H1 (cell line): ENCODE data around the gene TFAP2E. TPM values are rescaled to one million over a fixed set of nuclear protein-coding genes. Genes with fewer than 3 reads are reported as not detected.

Experiments
- CTCF ChIA-PET: fragments of 300-600 bp; sonication (Branson Sonifier 250); formaldehyde crosslinking; loops from one replicate; lab custom pipeline; 2021; ENCODE audit not compliant: partially characterized antibody; lab: Charles Lee
- POLR2A ChIA-PET: fragments of 300-600 bp; sonication (Branson Sonifier 250); formaldehyde crosslinking; loops from one replicate; lab custom pipeline; 2021; ENCODE audit warnings: inconsistent platforms; ENCODE audit not compliant: partially characterized antibody; lab: Charles Lee
- DNase-seq, 2 experiments: peaks; one replicate each; pipeline versions ENCODE4 v3.0.0 to v3.0.0-alpha.2; 2010 to 2022; ENCODE audit warnings: low spot score in 2 of 2, low read depth in 1 of 2, mixed read lengths in 1 of 2
- FAIRE-seq: peaks from 2 replicates; lab custom pipeline; 2011; peaks lifted over from hg19 to GRCh38; lab: Jason Lieb, UNC
- H2AFZ ChIP-seq: 2 replicates; pipeline ENCODE4 v1.8.1; 2012; ENCODE audit warnings: low read length, inconsistent platforms
- H2AK5ac ChIP-seq: 2 replicates; pipeline ENCODE4 v1.6.1; 2013; ENCODE audit warnings: low read depth, low read length
- H2BK120ac ChIP-seq: replicated peaks from 2 replicates; pipeline ENCODE3; 2013; ENCODE audit warnings: low read depth, low read length, inconsistent platforms
- H2BK12ac ChIP-seq: 2 replicates; pipeline ENCODE4 v1.6.1; 2013; ENCODE audit warnings: low read depth, low read length
- H2BK15ac ChIP-seq: 2 replicates; pipeline ENCODE4 v1.6.1; 2013; ENCODE audit warnings: low read length
- H2BK20ac ChIP-seq: 2 replicates; pipeline ENCODE4 v1.6.1; 2013; ENCODE audit warnings: low read length
- H2BK5ac ChIP-seq: 2 replicates; pipeline ENCODE4 v1.6.1; 2013; ENCODE audit warnings: low read depth, low read length
- H3K14ac ChIP-seq: 2 replicates; pipeline ENCODE4 v1.6.1; 2013; ENCODE audit warnings: inconsistent platforms; ENCODE audit not compliant: insufficient read length
- H3K18ac ChIP-seq: 2 replicates; pipeline ENCODE4 v1.6.1; 2013; ENCODE audit warnings: low read length; ENCODE audit errors: extremely low read depth
- H3K23ac ChIP-seq: 2 replicates; pipeline ENCODE4 v1.6.1; 2013; ENCODE audit warnings: inconsistent platforms; ENCODE audit not compliant: insufficient read length
- H3K23me2 ChIP-seq: 2 replicates; pipeline ENCODE4 v1.6.1; 2013; ENCODE audit warnings: low read depth, low read length
- H3K27ac ChIP-seq: 2 replicates; pipeline ENCODE4 v1.6.1; 2011; ENCODE audit warnings: low read depth, low read length, inconsistent platforms
- H3K27me3 ChIP-seq, 4 experiments: replicated peaks in 1 of 4; 1 replicate in 1 of 4; 2 replicates in 3 of 4; pipeline versions ENCODE4 v1.6.1 to v1.8.1; 2011 to 2013; ENCODE audit warnings: low read length in 3 of 4, mild to moderate bottlenecking in 3 of 4, inconsistent platforms in 2 of 4, mixed read lengths in 2 of 4, moderate library complexity in 1 of 4; ENCODE audit not compliant: control insufficient read depth in 3 of 4, insufficient read depth in 3 of 4; ENCODE audit errors: extremely low read depth in 1 of 4
- H3K36me3 ChIP-seq, 4 experiments: 2 replicates each; pipeline versions ENCODE4 v1.6.1 to v1.8.1; 2011 to 2013; ENCODE audit warnings: mild to moderate bottlenecking in 4 of 4, low read length in 3 of 4, moderate library complexity in 2 of 4, control low read depth in 1 of 4, inconsistent platforms in 1 of 4; ENCODE audit not compliant: insufficient read depth in 4 of 4, control insufficient read depth in 2 of 4
- H3K4ac ChIP-seq: replicated peaks from 2 replicates; pipeline ENCODE3; 2013; ENCODE audit warnings: low read length, low read depth, mixed read lengths, inconsistent platforms; ENCODE audit not compliant: insufficient read length
- H3K4me1 ChIP-seq, 4 experiments: replicated peaks in 1 of 4; 1 replicate in 1 of 4; 2 replicates in 3 of 4; pipeline versions ENCODE4 v1.6.1 to v1.8.1; 2011 to 2013; ENCODE audit warnings: low read length in 3 of 4, inconsistent platforms in 2 of 4, mixed read lengths in 1 of 4; ENCODE audit not compliant: insufficient read depth in 4 of 4, control insufficient read depth in 3 of 4
- H3K4me2 ChIP-seq, 2 experiments: 2 replicates each; pipeline versions ENCODE4 v1.6.1 to v1.8.1; 2011 to 2013; ENCODE audit warnings: low read depth in 2 of 2, low read length in 2 of 2, control low read depth in 1 of 2, inconsistent platforms in 1 of 2, mild to moderate bottlenecking in 1 of 2; ENCODE audit not compliant: insufficient read depth in 1 of 2
- H3K4me3 ChIP-seq, 4 experiments: fragments of 200-600, 300-600 bp in 1 of 4; sonication (generic), shearing (Covaris generic), sonication (Bioruptor Twin) in 1 of 4; 2 replicates each; pipeline versions ENCODE4 v1.5.1 to v1.8.1; 2011 to 2016; ENCODE audit warnings: low read length in 4 of 4, low read depth in 3 of 4, control low read depth in 2 of 4, inconsistent platforms in 2 of 4, mild to moderate bottlenecking in 2 of 4, mixed read lengths in 1 of 4, moderate library complexity in 1 of 4; ENCODE audit not compliant: insufficient read depth in 2 of 4; ENCODE audit errors: extremely low read depth in 1 of 4
- H3K56ac ChIP-seq: replicated peaks from 2 replicates; pipeline ENCODE3; 2013; ENCODE audit warnings: low read depth, mild to moderate bottlenecking, mixed read lengths, low read length, inconsistent platforms; ENCODE audit not compliant: insufficient read length
- H3K79me1 ChIP-seq: 2 replicates; pipeline ENCODE4 v1.6.1; 2013; ENCODE audit warnings: low read depth, low read length, control low read depth
- H3K79me2 ChIP-seq, 2 experiments: 2 replicates each; pipeline versions ENCODE4 v1.6.1 to v1.8.1; 2012 to 2013; ENCODE audit warnings: low read length in 2 of 2, mild to moderate bottlenecking in 2 of 2, inconsistent platforms in 1 of 2; ENCODE audit not compliant: insufficient read depth in 2 of 2, control insufficient read depth in 1 of 2
- H3K9ac ChIP-seq, 4 experiments: replicated peaks in 1 of 4; 1 replicate in 1 of 4; 2 replicates in 3 of 4; pipeline versions ENCODE4 v1.6.1 to v1.8.1; 2011 to 2013; ENCODE audit warnings: low read depth in 3 of 4, low read length in 3 of 4, control low read depth in 2 of 4, mild to moderate bottlenecking in 2 of 4, moderate library complexity in 2 of 4, inconsistent platforms in 1 of 4; ENCODE audit errors: extremely low read depth in 1 of 4
- H3K9me3 ChIP-seq, 2 experiments: 2 replicates each; pipeline versions ENCODE4 v1.6.1 to v1.8.1; 2012 to 2013; ENCODE audit warnings: mild to moderate bottlenecking in 2 of 2, moderate library complexity in 2 of 2, control low read depth in 1 of 2, inconsistent platforms in 1 of 2, low read depth in 1 of 2, low read length in 1 of 2, mixed read lengths in 1 of 2; ENCODE audit not compliant: insufficient read depth in 2 of 2
- H4K20me1 ChIP-seq, 2 experiments: replicated peaks in 1 of 2; 2 replicates each; pipeline versions ENCODE3 to v1.8.1; 2011 to 2013; ENCODE audit warnings: inconsistent platforms in 2 of 2, low read length in 2 of 2, mild to moderate bottlenecking in 1 of 2; ENCODE audit not compliant: insufficient read depth in 2 of 2, control insufficient read depth in 1 of 2
- H4K5ac ChIP-seq: 2 replicates; pipeline ENCODE4 v1.6.1; 2013; ENCODE audit warnings: low read length, low read depth, mixed read lengths, inconsistent platforms; ENCODE audit not compliant: insufficient read length
- H4K8ac ChIP-seq: 2 replicates; pipeline ENCODE4 v1.8.0; 2013; ENCODE audit warnings: mild to moderate bottlenecking, moderate library complexity, low read length, inconsistent platforms; ENCODE audit not compliant: insufficient read depth; ENCODE audit errors: extremely low read depth
- H4K91ac ChIP-seq: replicated peaks from 2 replicates; pipeline ENCODE3; 2013; ENCODE audit warnings: low read length, mixed read lengths, inconsistent platforms; ENCODE audit not compliant: insufficient read length
- CTBP2 ChIP-seq: IDR thresholded peaks from 2 replicates; pipeline ENCODE4 v1.7.0; 2011; ENCODE audit warnings: borderline replicate concordance, mild to moderate bottlenecking, moderate library complexity, mixed read lengths, low read length; ENCODE audit not compliant: insufficient read depth, insufficient read length
- FOSL1 ChIP-seq: IDR thresholded peaks from 2 replicates; pipeline ENCODE4 v1.6.1; 2011; ENCODE audit warnings: mild to moderate bottlenecking, low read depth, low read length, moderate library complexity; ENCODE audit not compliant: insufficient read depth
- HDAC2 ChIP-seq, 2 experiments: fragments of 300-600 bp in 1 of 2; sonication (generic) in 1 of 2; IDR thresholded peaks; 2 replicates each; pipeline ENCODE4 v1.6.1; 2011 to 2012; ENCODE audit warnings: low read depth in 2 of 2, low read length in 2 of 2, mild to moderate bottlenecking in 2 of 2, moderate library complexity in 2 of 2, borderline replicate concordance in 1 of 2, inconsistent platforms in 1 of 2
- NANOG ChIP-seq: IDR thresholded peaks from 2 replicates; pipeline ENCODE4 v1.6.1; 2011; ENCODE audit warnings: low read length, low read depth, mild to moderate bottlenecking, inconsistent platforms; ENCODE audit not compliant: insufficient read depth, poor library complexity, severe bottlenecking
- POLR2AphosphoS5 ChIP-seq: IDR thresholded peaks from 2 replicates; pipeline ENCODE4 v1.6.1; 2011; ENCODE audit warnings: low read depth, low read length
- RFX5 ChIP-seq: IDR thresholded peaks from 2 replicates; pipeline ENCODE4 v1.6.1; 2011; ENCODE audit warnings: low read depth, low read length, improper control_type of control experiment, borderline replicate concordance
- SIN3A ChIP-seq, 2 experiments: IDR thresholded peaks in 1 of 2; conservative IDR thresholded peaks in 1 of 2; 2 replicates each; pipeline ENCODE4 v1.6.1; 2011 to 2012; ENCODE audit warnings: low read length in 2 of 2, improper control_type of control experiment in 1 of 2, low read depth in 1 of 2, mild to moderate bottlenecking in 1 of 2
- SIX5 ChIP-seq: IDR thresholded peaks from 2 replicates; pipeline ENCODE4 v1.6.1; 2011; ENCODE audit warnings: mild to moderate bottlenecking, low read depth, low read length
- SRF ChIP-seq: IDR thresholded peaks from 2 replicates; pipeline ENCODE4 v1.6.1; 2011; ENCODE audit warnings: mild to moderate bottlenecking, low read depth, low read length, moderate library complexity
- YY1 ChIP-seq: IDR thresholded peaks from 2 replicates; pipeline ENCODE4 v1.6.1; 2011; ENCODE audit warnings: low read depth, mild to moderate bottlenecking, low read length
- WGBS, 2 experiments: shearing (Covaris generic) in 1 of 2; methylation state at CpG; one replicate each; pipeline versions ENCODE4 v1.1.6 to v1.1.7; 2013 to 2015; ENCODE audit warnings: low lambda C conversion rate in 2 of 2, mixed read lengths in 2 of 2, inconsistent platforms in 1 of 2, low coverage in 1 of 2, missing lambda C conversion rate in 1 of 2; ENCODE audit not compliant: insufficient replicate concordance in 2 of 2, insufficient coverage in 1 of 2, insufficient read length in 1 of 2; ENCODE audit errors: extremely low coverage in 1 of 2, missing lambda C conversion rate in 1 of 2; 5-methylcytosine and 5-hydroxymethylcytosine counted together
- polyA plus RNA-seq, 7 experiments: library from polyadenylated mRNA; depleted of rRNA in 3 of 7; stranded (reverse) in 5 of 7; unstranded in 2 of 7; fragments of >200 nt in 5 of 7; fragments of 200-250 nt in 2 of 7; gene quantifications; 1 replicate in 5 of 7; 2 replicates in 1 of 7; 4 replicates in 1 of 7; pipeline versions ENCODE4 v1.2.1 to v1.2.3, GENCODE V29; 2011 to 2013; ENCODE audit warnings: missing spikeins in 2 of 7, mixed read lengths in 2 of 7
- total RNA-seq: library from RNA; stranded (reverse); fragmentation: NEBNext Ultra II Directional; extraction: Animal tissue kit (Norgen Biotek cat#: 25700); gene quantifications from 2 replicates; pipeline ENCODE4 v1.2.1, GENCODE V29; 2021
- TF ChIP-seq, protein P1 (sequence below): IDR thresholded peaks from 2 replicates; pipeline ENCODE4 v1.6.1; 2011; ENCODE audit warnings: low read depth, mild to moderate bottlenecking, low read length; ENCODE audit not compliant: insufficient read depth

TFAP2E gene
- total and polyA plus RNA-seq, 2 of the 8 experiments (the other 6 are each of a cell fraction or from before 2014, with no cell fraction given): 0.24 to 0.50 TPM

DNA sequence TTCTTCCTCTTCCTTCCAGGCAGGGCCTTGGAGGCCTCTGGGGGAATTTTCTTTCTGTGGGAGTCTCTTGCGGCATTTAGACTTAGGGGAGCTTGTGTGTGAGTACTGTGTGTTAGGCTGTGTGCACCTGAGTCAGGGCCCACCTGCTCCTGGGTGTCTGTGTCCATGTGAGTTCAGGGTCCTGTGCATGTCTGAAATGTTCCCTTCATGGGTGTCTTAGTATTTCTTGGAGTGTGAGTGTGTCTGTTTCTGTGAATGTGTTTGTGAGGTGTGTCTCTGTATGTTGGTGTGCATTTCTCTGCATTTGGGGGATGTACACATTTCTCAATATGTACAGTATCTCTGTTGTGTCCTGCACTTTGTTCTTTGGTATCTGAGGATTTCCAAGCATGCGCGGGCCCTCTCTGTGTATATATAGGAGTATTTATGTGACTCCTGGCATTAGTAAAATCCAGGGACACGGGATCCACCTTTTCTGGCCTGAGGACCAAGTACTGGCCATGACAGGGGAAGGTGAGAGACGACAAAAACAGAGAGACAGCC is 2.4 kb downstream of the TFAP2E start:
- 0 out of 2 replicates have a peak overlapping the region, but pooled peaks have one; percentile 75 for H2AK5ac ChIP-seq
- DNase-seq (no peak), FAIRE-seq (no peak)
- H3K79me1 ChIP-seq: no peaks in the 10 kb centered on the region
- no peaks in the 10 kb centered on the region for H3K9me3 ChIP-seq
- H4K20me1 ChIP-seq: peaks cover 0 to 20% of the 10 kb centered on the region in 2 experiments
- H3K27ac ChIP-seq: no peak overlapping the region
- peaks cover 7 to 20% (median 15%) of the 10 kb centered on the region in 4 experiments for H3K4me1 ChIP-seq
- H3K18ac ChIP-seq: no peak overlapping the region
- 63% methylated on average over 5 of the region's 5 CpGs; no CpG with 5 or more reads in 1 of the 2 experiments for WGBS, 2 experiments
- no peak overlapping the region; the same call in 1 of the 2 replicates for H2BK20ac ChIP-seq
- peaks cover 69 to 87% (median 83%) of the 10 kb centered on the region in 4 experiments for H3K27me3 ChIP-seq
- no peak overlapping the region for H2BK5ac ChIP-seq
- CTCF ChIA-PET: interaction anchor here (0.5 to 8.5 kb wide), 5 partner anchors 9 to 145 kb away, joined by 3 to 81 read pairs (median 5); partner anchors contain the start of gene C1orf216
- no peak overlapping the region for H4K91ac ChIP-seq
- H3K23ac ChIP-seq: no peak overlapping the region
- no peak overlapping the region for H3K9ac ChIP-seq
- H4K5ac ChIP-seq: no peak overlapping the region
- no peaks in the 10 kb centered on the region for H3K79me2 ChIP-seq
- H4K8ac ChIP-seq: no peak overlapping the region
- H2AFZ ChIP-seq: no peak overlapping the region
- H2BK12ac ChIP-seq: peak overlapping the region; percentile 90; the same call in 1 of the 2 replicates
- peaks cover 25% of the 10 kb centered on the region for H3K23me2 ChIP-seq
- H3K4me2 ChIP-seq: peak overlapping the region in 1 of 2 experiments; percentile 88; a peak in 2 of 4 replicates
- no peak overlapping the region for H3K4ac ChIP-seq
- H3K14ac ChIP-seq: no peak overlapping the region
- 0 out of 8 replicates have a peak overlapping the region, but pooled peaks of 1 of the 4 experiments have one; percentile 67 for H3K4me3 ChIP-seq
- H3K56ac ChIP-seq: no peak overlapping the region
- H2BK120ac ChIP-seq: no peak overlapping the region
- POLR2A ChIA-PET: interaction anchor here (0.6 to 1.7 kb wide), 7 partner anchors 10 to 194 kb away, joined by 3 to 5 read pairs (median 3); partner anchors contain the start of genes C1orf216 and CLSPN
- no peak overlapping the region for H2BK15ac ChIP-seq
- peaks cover 0 to 11% (median 0%) of the 10 kb centered on the region in 4 experiments; a peak in 1 of 8 replicates for H3K36me3 ChIP-seq
- no peak for TF ChIP-seq POLR2AphosphoS5
- no peak for TF ChIP-seq RFX5
- no peak for TF ChIP-seq SIN3A (conservative IDR thresholded peaks at IDR 0.05 in 1 of 2, IDR thresholded peaks at IDR 0.05 in 1 of 2; ENCODE audit: low read depth in 1 of 2, low read length in 2 of 2)
- TF ChIP-seq, protein P1, sequence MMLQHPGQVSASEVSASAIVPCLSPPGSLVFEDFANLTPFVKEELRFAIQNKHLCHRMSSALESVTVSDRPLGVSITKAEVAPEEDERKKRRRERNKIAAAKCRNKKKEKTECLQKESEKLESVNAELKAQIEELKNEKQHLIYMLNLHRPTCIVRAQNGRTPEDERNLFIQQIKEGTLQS: no peak
- TF ChIP-seq SIX5: no peak
- TF ChIP-seq YY1: no peak
- no peak for TF ChIP-seq CTBP2
- no peak for TF ChIP-seq FOSL1
- no peak for TF ChIP-seq NANOG
- TF ChIP-seq SRF: no peak
- TF ChIP-seq HDAC2 (IDR thresholded peaks at IDR 0.05; ENCODE audit: borderline replicate concordance in 1 of 2, low read depth in 2 of 2, low read length in 2 of 2): no peak
